ENCODE measurements around the gene THBS3. TPM values are rescaled to one million over a fixed set of nuclear protein-coding genes. Genes with fewer than 3 reads are reported as not detected.

Gene THBS3
- total RNA-seq, 1 experiment from 2014 or later: 36.8 TPM

DNA sequence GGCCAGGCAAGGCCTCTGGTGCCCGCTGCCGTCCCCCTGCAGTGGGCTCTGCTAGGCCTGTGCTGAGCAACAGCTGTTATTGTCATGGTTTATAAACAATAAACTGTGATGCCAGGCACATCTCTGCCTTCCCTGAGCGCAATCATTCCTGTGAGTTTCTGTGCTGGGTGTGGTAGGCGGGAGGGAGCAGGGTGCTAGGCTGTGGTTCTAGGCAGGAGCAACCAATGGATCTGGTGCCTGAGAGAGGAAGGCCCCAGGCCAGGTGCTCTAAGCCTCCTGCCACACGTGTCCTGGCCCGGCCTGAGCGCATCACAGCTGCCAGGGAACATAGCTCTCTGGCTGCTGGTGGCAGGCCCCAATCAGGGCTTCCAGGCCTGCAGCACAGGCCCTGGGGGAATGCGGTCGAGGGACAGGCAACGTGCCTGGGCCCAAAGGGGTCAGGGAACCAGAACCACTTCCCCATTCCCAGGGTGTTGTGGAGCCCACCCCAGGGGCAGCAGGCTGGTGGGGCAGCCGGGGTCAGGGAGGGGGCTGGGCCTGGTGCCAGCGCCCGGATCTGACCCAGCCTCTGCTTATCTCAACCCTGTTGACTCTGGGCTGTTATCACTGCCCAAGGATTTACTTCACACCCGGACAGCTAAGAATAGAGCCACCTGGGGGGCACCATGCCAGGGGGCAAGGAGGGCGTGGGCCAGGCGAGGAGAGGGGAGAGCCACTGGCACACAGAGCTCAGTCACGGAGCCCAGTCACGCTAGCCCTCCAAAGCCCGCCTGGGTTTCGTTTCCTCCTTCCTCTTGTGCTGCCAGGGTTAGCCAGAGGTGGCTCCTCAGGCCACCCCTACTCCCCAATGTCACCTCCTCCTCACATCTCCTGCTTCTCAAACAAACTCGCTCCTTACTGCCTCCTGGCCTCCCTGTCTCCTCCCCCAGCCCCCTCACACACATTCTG is 22.6 kb downstream of the THBS3 start:
- Mint-ChIP-seq H3K36me3 (ENCODE audit: insufficient read depth, unreplicated experiment) (peaks cover 23% of the 10 kb centered on the region), H3K9me3 (ENCODE audit: low read depth, unreplicated experiment) (no peaks in the 10 kb centered on the region), H3K4me3 (ENCODE audit: low read depth, unreplicated experiment) (no peak overlapping the region), H3K27me3 (ENCODE audit: unreplicated experiment) (peaks cover 57% of the 10 kb centered on the region), H3K27ac (ENCODE audit: unreplicated experiment) (no peak overlapping the region), H3K4me1 (ENCODE audit: low read depth, unreplicated experiment) (peaks cover 37% of the 10 kb centered on the region)
- TF ChIP-seq, protein P1, sequence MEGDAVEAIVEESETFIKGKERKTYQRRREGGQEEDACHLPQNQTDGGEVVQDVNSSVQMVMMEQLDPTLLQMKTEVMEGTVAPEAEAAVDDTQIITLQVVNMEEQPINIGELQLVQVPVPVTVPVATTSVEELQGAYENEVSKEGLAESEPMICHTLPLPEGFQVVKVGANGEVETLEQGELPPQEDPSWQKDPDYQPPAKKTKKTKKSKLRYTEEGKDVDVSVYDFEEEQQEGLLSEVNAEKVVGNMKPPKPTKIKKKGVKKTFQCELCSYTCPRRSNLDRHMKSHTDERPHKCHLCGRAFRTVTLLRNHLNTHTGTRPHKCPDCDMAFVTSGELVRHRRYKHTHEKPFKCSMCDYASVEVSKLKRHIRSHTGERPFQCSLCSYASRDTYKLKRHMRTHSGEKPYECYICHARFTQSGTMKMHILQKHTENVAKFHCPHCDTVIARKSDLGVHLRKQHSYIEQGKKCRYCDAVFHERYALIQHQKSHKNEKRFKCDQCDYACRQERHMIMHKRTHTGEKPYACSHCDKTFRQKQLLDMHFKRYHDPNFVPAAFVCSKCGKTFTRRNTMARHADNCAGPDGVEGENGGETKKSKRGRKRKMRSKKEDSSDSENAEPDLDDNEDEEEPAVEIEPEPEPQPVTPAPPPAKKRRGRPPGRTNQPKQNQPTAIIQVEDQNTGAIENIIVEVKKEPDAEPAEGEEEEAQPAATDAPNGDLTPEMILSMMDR (IDR thresholded peaks at IDR 0.05; ENCODE audit: unreplicated experiment): no peak
- no TSS peak for BruUV-seq (replicated peaks)
- DNase-seq: peak; percentile 58
- intact Hi-C loops (cut with micrococcal nuclease; ENCODE audit: unreplicated experiment): no loop called here
- CTCF ChIA-PET: interaction anchor here (0.7 to 3.3 kb wide), 4 partner anchors 8 to 64 kb away, joined by 3 to 19 read pairs (median 8); partner anchors contain the start of genes KRTCAP2 and TRIM46

DNA sequence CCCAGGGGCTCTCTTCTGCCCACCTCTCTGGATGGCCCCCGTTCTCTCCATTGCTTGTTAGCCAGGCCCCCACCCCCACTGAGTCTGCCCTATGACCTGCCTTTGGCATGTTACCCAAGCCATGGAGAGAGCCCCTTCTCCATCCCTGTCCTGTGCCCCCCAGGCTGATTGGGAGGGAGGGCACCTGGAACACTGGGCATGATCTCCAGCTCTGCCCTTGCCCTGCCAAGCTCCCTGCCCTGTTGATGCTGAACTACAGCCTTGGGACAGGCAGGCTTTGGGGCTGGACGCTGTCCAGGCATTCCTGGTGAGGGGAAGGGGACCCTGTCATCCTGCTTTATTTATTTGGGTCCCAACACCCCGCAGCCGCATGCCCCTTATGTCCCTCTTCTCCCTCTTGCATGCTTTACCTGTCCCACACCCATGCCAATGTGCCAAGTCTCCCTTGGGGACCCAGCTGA is 23.3 kb downstream of the THBS3 start:
- Mint-ChIP-seq H3K4me3 (ENCODE audit: low read depth, unreplicated experiment) (no peak overlapping the region), H3K27me3 (ENCODE audit: unreplicated experiment) (peaks cover 57% of the 10 kb centered on the region), H3K36me3 (ENCODE audit: insufficient read depth, unreplicated experiment) (peaks cover 23% of the 10 kb centered on the region), H3K9me3 (ENCODE audit: low read depth, unreplicated experiment) (no peaks in the 10 kb centered on the region), H3K4me1 (ENCODE audit: low read depth, unreplicated experiment) (peaks cover 37% of the 10 kb centered on the region), H3K27ac (ENCODE audit: unreplicated experiment) (no peak overlapping the region)
- TF ChIP-seq, protein P1 (IDR thresholded peaks at IDR 0.05; ENCODE audit: unreplicated experiment): no peak
- DNase-seq: no peak
- intact Hi-C loops (cut with micrococcal nuclease; ENCODE audit: unreplicated experiment): no loop called here
- CTCF ChIA-PET: interaction anchor here (2.4 to 3.3 kb wide), 2 partner anchors 10 to 11 kb away, joined by 11 to 19 read pairs; partner anchors contain the start of genes KRTCAP2 and TRIM46
- BruUV-seq (replicated peaks): no TSS peak

DNA sequence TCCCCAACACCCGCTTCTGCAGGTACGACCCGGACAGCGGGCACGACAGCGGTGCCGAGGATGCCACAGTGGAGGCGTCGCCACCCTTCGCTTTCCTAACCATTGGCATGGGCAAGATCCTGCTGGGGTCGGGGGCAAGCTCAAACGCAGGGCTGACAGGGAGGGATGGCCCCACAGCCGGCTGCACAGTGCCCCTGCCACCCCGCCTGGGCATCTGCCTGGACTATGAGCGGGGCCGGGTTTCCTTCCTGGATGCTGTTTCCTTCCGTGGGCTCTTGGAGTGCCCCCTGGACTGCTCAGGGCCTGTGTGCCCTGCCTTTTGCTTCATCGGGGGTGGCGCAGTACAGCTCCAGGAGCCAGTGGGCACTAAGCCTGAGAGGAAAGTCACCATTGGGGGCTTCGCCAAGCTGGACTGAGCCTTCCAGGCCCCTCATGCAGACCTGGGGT is 23.9 kb downstream of the THBS3 start:
- BruUV-seq (replicated peaks): no TSS peak
- CTCF ChIA-PET: interaction anchor here (2.4 kb wide), 1 partner anchor 10 kb away, joined by 11 read pairs; no protein-coding TSS in a partner anchor
- H3K27ac Mint-ChIP-seq (ENCODE audit: unreplicated experiment): no peak overlapping the region
- no peaks in the 10 kb centered on the region for H3K9me3 Mint-ChIP-seq (ENCODE audit: low read depth, unreplicated experiment)
- DNase-seq: no peak
- TF ChIP-seq, protein P1 (IDR thresholded peaks at IDR 0.05; ENCODE audit: unreplicated experiment): no peak
- peaks cover 56% of the 10 kb centered on the region for H3K27me3 Mint-ChIP-seq (ENCODE audit: unreplicated experiment)
- H3K4me1 Mint-ChIP-seq (ENCODE audit: low read depth, unreplicated experiment): peaks cover 37% of the 10 kb centered on the region
- intact Hi-C loops (cut with micrococcal nuclease; ENCODE audit: unreplicated experiment): no loop called here
- no peak overlapping the region for H3K4me3 Mint-ChIP-seq (ENCODE audit: low read depth, unreplicated experiment)
- peaks cover 23% of the 10 kb centered on the region for H3K36me3 Mint-ChIP-seq (ENCODE audit: insufficient read depth, unreplicated experiment)

DNA sequence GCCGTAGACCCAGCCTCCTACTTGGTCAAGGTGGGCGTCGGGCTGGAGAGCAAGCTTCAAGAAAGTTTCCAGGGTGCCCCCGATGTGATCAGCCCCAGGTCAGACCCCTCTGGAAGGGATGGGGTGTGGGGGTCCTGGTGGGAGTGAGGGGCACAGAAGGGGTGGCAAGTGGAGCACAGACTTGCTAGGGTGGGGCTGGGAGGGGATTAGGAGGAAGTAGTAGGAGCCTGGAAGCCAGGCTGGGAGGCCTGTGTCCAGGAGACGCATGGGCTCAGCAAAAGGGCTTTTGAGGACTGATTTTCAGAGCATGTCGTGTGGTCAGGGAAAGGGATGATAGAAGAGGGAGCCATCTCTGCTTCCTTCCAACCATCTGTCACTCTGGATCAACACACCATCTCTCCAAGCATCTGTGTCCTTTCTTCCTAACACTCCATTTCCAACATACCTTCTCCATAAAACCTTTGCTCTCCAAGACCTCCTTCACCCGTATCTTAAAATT is 25.6 kb downstream of the THBS3 start:
- BruUV-seq (replicated peaks): no TSS peak
- Mint-ChIP-seq H3K9me3 (ENCODE audit: low read depth, unreplicated experiment) (no peaks in the 10 kb centered on the region), H3K36me3 (ENCODE audit: insufficient read depth, unreplicated experiment) (peaks cover 13% of the 10 kb centered on the region), H3K4me1 (ENCODE audit: low read depth, unreplicated experiment) (peaks cover 31% of the 10 kb centered on the region), H3K4me3 (ENCODE audit: low read depth, unreplicated experiment) (no peak overlapping the region), H3K27me3 (ENCODE audit: unreplicated experiment) (peaks cover 39% of the 10 kb centered on the region), H3K27ac (ENCODE audit: unreplicated experiment) (no peak overlapping the region)
- intact Hi-C loops (cut with micrococcal nuclease; ENCODE audit: unreplicated experiment): no loop called here
- DNase-seq: no peak
- CTCF ChIA-PET: interaction anchor here (0.7 kb wide), 2 partner anchors 11 to 79 kb away, joined by 6 to 11 read pairs; no protein-coding TSS in a partner anchor
- TF ChIP-seq, protein P1 (IDR thresholded peaks at IDR 0.05; ENCODE audit: unreplicated experiment): no peak
